Large intestine (tissue), 3 donors: Measurements from ENCODE around the gene CX3CR1. TPM values are rescaled to one million over a fixed set of nuclear protein-coding genes. Genes with fewer than 3 reads are reported as not detected.

Experiments used
- DNase-seq, 2 donors: peaks; one replicate each; pipeline versions ENCODE4 v3.0.0 to v3.0.0-alpha.2; 2013
- H3K27ac ChIP-seq: one replicate; pipeline ENCODE4 v1.5.1; 2013; ENCODE audit warnings: low read length
- H3K27me3 ChIP-seq: 2 replicates; pipeline ENCODE4 v1.6.1; 2013; ENCODE audit warnings: low read length; ENCODE audit not compliant: control insufficient read depth, insufficient read depth
- H3K36me3 ChIP-seq: 2 replicates; pipeline ENCODE4 v1.6.1; 2013; ENCODE audit warnings: low read length; ENCODE audit not compliant: control insufficient read depth, insufficient read depth
- H3K4me1 ChIP-seq: one replicate; pipeline ENCODE4 v1.6.1; 2013; ENCODE audit warnings: low read length; ENCODE audit not compliant: control insufficient read depth, insufficient read depth
- H3K4me3 ChIP-seq: one replicate; pipeline ENCODE4 v1.5.1; 2013; ENCODE audit warnings: low read length
- H3K9me3 ChIP-seq: one replicate; pipeline ENCODE4 v1.6.1; 2013; ENCODE audit warnings: mild to moderate bottlenecking, low read depth, low read length, moderate library complexity; ENCODE audit not compliant: control insufficient read depth
- WGBS: methylation state at CpG from one replicate; pipeline ENCODE4 v1.1.5; 2013; ENCODE audit warnings: low lambda C conversion rate; ENCODE audit not compliant: insufficient coverage; 5-methylcytosine and 5-hydroxymethylcytosine counted together
- polyA plus RNA-seq: library from polyadenylated mRNA; unstranded; fragments of 120-200 nt; gene quantifications from one replicate; pipeline ENCODE4 v1.2.1, GENCODE V29; 2013

Gene CX3CR1
- polyA plus RNA-seq, 1 donor: 2.8 TPM

GRCh38 chr3:39280571-39280970 is 735 bp upstream of the CX3CR1 start:
- Histone ChIP-seq H3K27ac (no peak overlapping the region), H3K36me3 (no peaks in the 10 kb centered on the region), H3K9me3 (no peaks in the 10 kb centered on the region), H3K27me3 (no peaks in the 10 kb centered on the region), H3K4me1 (no peaks in the 10 kb centered on the region), H3K4me3 (no peak overlapping the region)
- WGBS: no CpG with 5 or more reads among the region's 5 CpGs
- DNase-seq: no peak

DNA sequence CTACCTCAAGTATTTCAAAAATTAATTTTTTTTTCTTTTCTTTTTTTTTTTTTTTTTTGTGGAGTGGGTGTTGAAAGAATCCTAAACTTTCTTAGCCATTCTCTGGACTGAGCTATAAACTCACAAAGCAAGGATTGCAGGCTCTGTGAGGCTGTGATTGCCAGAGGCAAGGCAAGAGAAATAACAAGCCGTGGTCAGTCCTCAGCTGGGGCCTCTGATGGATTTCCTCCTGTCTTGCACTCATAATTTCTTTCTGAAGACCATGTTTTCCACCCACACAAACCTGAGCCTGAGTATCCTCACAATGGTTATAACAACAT is 1.3 kb downstream of the CX3CR1 start:
- H3K36me3 ChIP-seq: no peaks in the 10 kb centered on the region
- no peaks in the 10 kb centered on the region for H3K27me3 ChIP-seq
- WGBS: no CpG with 5 or more reads among the region's 1 CpG
- no peak for DNase-seq
- H3K9me3 ChIP-seq: no peaks in the 10 kb centered on the region
- H3K27ac ChIP-seq: no peak overlapping the region
- H3K4me1 ChIP-seq: no peaks in the 10 kb centered on the region
- H3K4me3 ChIP-seq: no peak overlapping the region

- 40% methylated on average over 2 of the region's 5 CpGs for WGBS
- Histone ChIP-seq H3K27me3 (no peaks in the 10 kb centered on the region), H3K27ac (no peak overlapping the region), H3K4me3 (no peak overlapping the region), H3K4me1 (no peaks in the 10 kb centered on the region), H3K36me3 (no peaks in the 10 kb centered on the region), H3K9me3 (no peaks in the 10 kb centered on the region)
- DNase-seq: no peak
Measured at GRCh38 chr3:39277893-39278615, 1.8 kb downstream of the CX3CR1 start.

GRCh38 chr3:39276746-39277145 is 3.1 kb downstream of the CX3CR1 start:
- Histone ChIP-seq H3K27ac (no peak overlapping the region), H3K9me3 (no peaks in the 10 kb centered on the region)

DNA sequence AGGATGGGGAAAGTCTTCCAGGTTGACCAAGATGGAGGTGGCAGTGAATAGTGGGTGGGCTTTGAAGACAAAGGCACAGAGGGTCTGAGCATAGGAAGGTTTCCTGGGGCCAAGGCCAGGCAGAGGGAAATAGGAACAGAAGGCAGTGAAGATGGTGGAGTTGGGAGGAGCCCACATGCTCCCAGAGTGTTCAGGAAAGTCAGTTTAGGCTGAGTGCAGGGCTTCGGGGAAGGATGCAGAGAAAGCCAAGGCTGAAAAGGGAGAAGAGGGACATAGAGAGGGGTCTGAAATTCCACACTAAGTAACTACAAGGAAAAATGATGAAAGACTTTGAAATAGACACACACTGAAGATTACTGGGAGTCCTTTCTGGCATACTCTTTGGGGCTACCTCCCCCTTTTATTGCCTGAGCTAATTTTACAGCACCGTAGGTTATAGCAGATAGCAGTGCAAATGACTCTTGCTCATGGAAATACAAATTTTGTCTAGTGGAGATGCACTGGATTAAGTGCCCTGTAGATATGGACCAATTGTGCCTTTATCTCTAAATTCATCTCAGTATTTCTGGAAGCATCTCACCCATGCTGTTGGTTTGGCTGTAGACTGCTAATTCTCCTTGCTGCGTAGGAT is 3.8 kb downstream of the CX3CR1 start:
- no peaks in the 10 kb centered on the region for H3K27me3 ChIP-seq
- no peak for DNase-seq
- no peak overlapping the region for H3K27ac ChIP-seq
- no peaks in the 10 kb centered on the region for H3K36me3 ChIP-seq
- H3K4me1 ChIP-seq: no peaks in the 10 kb centered on the region
- H3K9me3 ChIP-seq: no peaks in the 10 kb centered on the region
- no peak overlapping the region for H3K4me3 ChIP-seq
- WGBS: no CpG with 5 or more reads among the region's 3 CpGs

More at GRCh38 chr3:39276746-39277145, 3.1 kb downstream of the CX3CR1 start:
- Histone ChIP-seq H3K4me3 (no peak overlapping the region), H3K27me3 (no peaks in the 10 kb centered on the region), H3K4me1 (no peaks in the 10 kb centered on the region), H3K36me3 (no peaks in the 10 kb centered on the region)
- DNase-seq: no peak

GRCh38 chr3:39275052-39275451 is 4.8 kb downstream of the CX3CR1 start:
- H3K4me1 ChIP-seq: no peaks in the 10 kb centered on the region

GRCh38 chr3:39273119-39273518 is 6.7 kb downstream of the CX3CR1 start:
- no peaks in the 10 kb centered on the region for H3K9me3 ChIP-seq
- WGBS: no CpG with 5 or more reads among the region's 3 CpGs
- no peaks in the 10 kb centered on the region for H3K36me3 ChIP-seq
- no peak overlapping the region for H3K4me3 ChIP-seq
- H3K27ac ChIP-seq: no peak overlapping the region
- DNase-seq: no peak
- H3K27me3 ChIP-seq: no peaks in the 10 kb centered on the region
- no peaks in the 10 kb centered on the region for H3K4me1 ChIP-seq

More at GRCh38 chr3:39275052-39275451, 4.8 kb downstream of the CX3CR1 start:
- Histone ChIP-seq H3K36me3 (no peaks in the 10 kb centered on the region), H3K27me3 (no peaks in the 10 kb centered on the region), H3K9me3 (no peaks in the 10 kb centered on the region), H3K4me3 (no peak overlapping the region), H3K27ac (no peak overlapping the region)
- 0% methylated on average over 1 of the region's 3 CpGs for WGBS
- DNase-seq: peak; percentile 26 to 49

DNA sequence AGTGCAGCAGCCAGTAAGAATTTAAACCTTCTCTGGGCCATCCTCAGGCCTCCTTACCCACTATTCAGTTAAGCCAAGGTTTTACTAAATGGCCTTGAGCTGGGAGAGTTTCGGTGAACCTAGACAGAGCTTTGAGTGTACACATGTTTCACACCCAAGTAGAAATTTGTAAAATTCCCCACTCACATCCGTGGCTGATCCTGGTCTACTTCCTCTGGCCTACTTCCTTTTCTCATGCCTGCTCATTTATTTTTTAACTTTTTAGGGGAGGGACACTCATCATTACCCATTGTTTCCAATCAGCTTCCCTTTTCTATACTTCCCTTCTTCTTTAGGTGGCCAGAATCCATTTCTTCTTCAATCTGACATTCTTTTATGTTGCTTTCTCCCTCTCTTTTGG is 7.6 kb downstream of the CX3CR1 start:
- H3K36me3 ChIP-seq: no peaks in the 10 kb centered on the region
- DNase-seq: no peak
- 83% methylated on average over 1 of the region's 2 CpGs for WGBS
- H3K4me3 ChIP-seq: no peak overlapping the region
- H3K4me1 ChIP-seq: no peaks in the 10 kb centered on the region
- H3K9me3 ChIP-seq: no peaks in the 10 kb centered on the region
- H3K27me3 ChIP-seq: no peaks in the 10 kb centered on the region
- no peak overlapping the region for H3K27ac ChIP-seq

- Histone ChIP-seq H3K4me1 (no peaks in the 10 kb centered on the region), H3K9me3 (no peaks in the 10 kb centered on the region), H3K4me3 (no peak overlapping the region), H3K27ac (no peak overlapping the region), H3K27me3 (no peaks in the 10 kb centered on the region), H3K36me3 (no peaks in the 10 kb centered on the region)
- DNase-seq: no peak
- WGBS: no CpG with 5 or more reads among the region's 6 CpGs
Measured at GRCh38 chr3:39271363-39271914, 8.4 kb downstream of the CX3CR1 start.

DNA sequence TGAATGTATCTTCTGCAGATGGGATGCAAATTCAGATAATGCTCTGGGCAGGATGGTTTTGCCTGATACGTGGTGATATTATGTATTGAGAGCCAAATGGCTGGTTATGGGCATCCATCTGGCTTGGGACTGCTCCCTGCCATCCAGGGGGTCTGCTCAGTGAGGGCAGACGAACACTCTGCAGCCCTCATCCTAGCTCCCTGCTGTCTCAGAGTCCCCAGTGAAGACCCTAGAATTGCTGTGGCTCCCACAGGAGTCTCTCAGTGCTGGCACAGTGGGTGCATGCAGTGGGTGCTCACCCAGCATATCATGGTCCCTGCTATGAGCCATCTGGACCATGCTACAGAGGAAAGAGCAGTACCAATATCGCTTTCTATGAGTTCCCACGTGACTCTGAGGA is 10.3 kb downstream of the CX3CR1 start:
- WGBS: no CpG with 5 or more reads among the region's 4 CpGs
- Histone ChIP-seq H3K36me3 (no peaks in the 10 kb centered on the region), H3K9me3 (no peaks in the 10 kb centered on the region), H3K27me3 (peaks cover 3% of the 10 kb centered on the region), H3K27ac (no peak overlapping the region), H3K4me1 (no peaks in the 10 kb centered on the region), H3K4me3 (no peak overlapping the region)
- DNase-seq: no peak

DNA sequence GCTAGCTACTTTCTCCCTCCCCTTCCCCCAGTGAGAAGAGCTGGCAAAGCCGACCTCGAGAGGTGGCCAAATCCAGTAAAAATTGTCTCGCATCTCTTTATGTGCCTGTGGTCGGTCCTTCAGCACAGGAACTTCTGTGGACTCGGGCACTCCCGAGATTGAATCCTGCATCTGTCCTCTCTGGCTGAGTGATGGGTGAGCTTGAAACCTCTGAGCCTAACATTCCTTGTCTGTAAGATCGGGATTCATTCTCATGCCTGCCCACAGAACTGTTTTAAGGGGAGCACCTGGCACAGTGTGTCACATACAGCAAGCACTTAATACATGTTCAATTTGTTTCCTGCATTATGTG is 11.3 kb downstream of the CX3CR1 start:
- H3K27me3 ChIP-seq: peaks cover 6% of the 10 kb centered on the region
- WGBS: 100% methylated on average over 2 of the region's 7 CpGs
- H3K36me3 ChIP-seq: no peaks in the 10 kb centered on the region
- H3K4me1 ChIP-seq: no peaks in the 10 kb centered on the region
- no peaks in the 10 kb centered on the region for H3K9me3 ChIP-seq
- no peak overlapping the region for H3K27ac ChIP-seq
- DNase-seq: no peak
- H3K4me3 ChIP-seq: no peak overlapping the region
